K562 (cell line): ENCODE results near the gene TRNAU1AP. TPM values are rescaled to one million over a fixed set of nuclear protein-coding genes. Genes with fewer than 3 reads are reported as not detected.

ENCODE experiments used
- ATAC-seq: fragments of 200-7000 bp; cut with Tn5 transposase; 3 replicates; pipeline ENCODE4 v1.9.1; 2020; ENCODE audit warnings: moderate library complexity
- BruUV-seq: library from RNA; stranded (reverse); fragments of 400-500 nt; replicated peaks from 2 replicates; lab custom pipeline; 2021; lab: Mats Ljungman, UMichigan
- CTCF ChIA-PET: fragments of 300-600 bp; formaldehyde crosslinking; extraction: SDS; loops from one replicate; lab custom pipeline; 2021; ENCODE audit warnings: low intra/inter-chr PET ratio; lab: Yijun Ruan, JAX
- POLR2A ChIA-PET: fragments of 300-600, 350-650 bp; sonication (Branson Sonifier 250); formaldehyde crosslinking; extraction: SDS; loops from one replicate; lab custom pipeline; 2021; ENCODE audit warnings: antibody characterized with exemption, inconsistent platforms; lab: Yijun Ruan, JAX
- DNase-seq, 4 experiments: peaks; one replicate each; pipeline versions ENCODE4 v3.0.0 to v3.0.0-alpha.2; 2011 to 2018; ENCODE audit warnings: low spot score in 3 of 4, mixed read lengths in 3 of 4; ENCODE audit errors: extremely low read depth in 1 of 4
- FAIRE-seq: peaks from 2 replicates; lab custom pipeline; 2011; peaks lifted over from hg19 to GRCh38; lab: Jason Lieb, UNC
- H2AFZ ChIP-seq: 2 replicates; pipeline ENCODE4 v1.6.0; 2011; ENCODE audit warnings: low read depth, low read length, control low read depth, inconsistent platforms
- H3K27ac ChIP-seq: fragments of 200-600 bp; 3 replicates; pipeline ENCODE4 v1.8.0; 2011; ENCODE audit warnings: low read depth, mild to moderate bottlenecking, control low read depth, inconsistent platforms, low read length, moderate library complexity, mixed read lengths; ENCODE audit errors: extremely low read depth
- H3K27me3 ChIP-seq, 2 experiments: fragments of 300-600 bp in 1 of 2; 2 replicates in 1 of 2; 3 replicates in 1 of 2; pipeline versions ENCODE4 v1.6.0 to v1.8.0; 2011; ENCODE audit warnings: inconsistent platforms in 2 of 2, low read length in 2 of 2, mild to moderate bottlenecking in 1 of 2, mixed read lengths in 1 of 2, moderate library complexity in 1 of 2; ENCODE audit not compliant: control insufficient read depth in 2 of 2, insufficient read depth in 2 of 2
- H3K36me3 ChIP-seq: fragments of 300-600 bp; 3 replicates; pipeline ENCODE4 v1.8.0; 2011; ENCODE audit warnings: mild to moderate bottlenecking, low read length, inconsistent platforms; ENCODE audit not compliant: control insufficient read depth, insufficient read depth
- H3K4me1 ChIP-seq, 2 experiments: fragments of 200-600 bp in 1 of 2; replicated peaks in 1 of 2; 2 replicates in 1 of 2; 3 replicates in 1 of 2; pipeline versions ENCODE4 v1.5.1 to v1.8.0; 2011; ENCODE audit warnings: inconsistent platforms in 2 of 2, low read length in 2 of 2, mild to moderate bottlenecking in 1 of 2, mixed read lengths in 1 of 2, moderate library complexity in 1 of 2; ENCODE audit not compliant: control insufficient read depth in 2 of 2, insufficient read depth in 2 of 2
- H3K4me2 ChIP-seq: 2 replicates; pipeline ENCODE4 v1.6.1; 2011; ENCODE audit warnings: low read length, control low read depth, inconsistent platforms, mixed read lengths; ENCODE audit not compliant: insufficient read depth
- H3K4me3 ChIP-seq: fragments of 200-600 bp; sonication (generic), shearing (Covaris generic); 2 replicates; pipeline ENCODE4 v1.5.1; 2016; ENCODE audit warnings: control low read depth, inconsistent platforms
- H3K79me2 ChIP-seq: fragments of 200-600 bp; 3 replicates; pipeline ENCODE4 v1.8.0; 2011; ENCODE audit warnings: low read length, inconsistent platforms; ENCODE audit not compliant: control insufficient read depth, insufficient read depth
- H3K9ac ChIP-seq, 2 experiments: 2 replicates each; pipeline versions ENCODE4 v1.6.0 to v1.6.1; 2011; ENCODE audit warnings: low read depth in 2 of 2, low read length in 2 of 2, control low read depth in 1 of 2, inconsistent platforms in 1 of 2, mild to moderate bottlenecking in 1 of 2, mixed read lengths in 1 of 2; ENCODE audit not compliant: insufficient read depth in 1 of 2
- H3K9me1 ChIP-seq: one replicate; pipeline ENCODE4 v1.6.0; 2011; ENCODE audit warnings: inconsistent platforms, mild to moderate bottlenecking, low read length, moderate library complexity; ENCODE audit not compliant: control insufficient read depth, insufficient read depth
- H3K9me3 ChIP-seq: replicated peaks from 2 replicates; pipeline ENCODE4 v1.5.1; 2011; ENCODE audit warnings: low read depth, low read length, inconsistent platforms; ENCODE audit not compliant: control insufficient read depth, insufficient read depth
- H4K20me1 ChIP-seq: replicated peaks from 2 replicates; pipeline ENCODE4 v1.6.1; 2011; ENCODE audit warnings: low read length, inconsistent platforms, mixed read lengths; ENCODE audit not compliant: control insufficient read depth, insufficient read depth
- CBFA2T3 ChIP-seq: fragments of 450-650 bp; IDR thresholded peaks from 2 replicates; pipeline ENCODE4 v1.6.1; 2017
- CHD1 ChIP-seq: fragments of 200-600 bp; sonication (generic); IDR thresholded peaks from one replicate; pipeline ENCODE4 v1.6.1; 2012; ENCODE audit warnings: mild to moderate bottlenecking, moderate library complexity, low read length, inconsistent platforms
- ELK3 ChIP-seq: fragments of 450-650 bp; formaldehyde crosslinking; IDR thresholded peaks from 2 replicates; pipeline ENCODE4 v1.4.0; 2020; ENCODE audit warnings: mild to moderate bottlenecking
- HOMEZ ChIP-seq: fragments of 250-450 bp; sonication (Bioruptor Pico); IDR thresholded peaks from 2 replicates; pipeline ENCODE4 v1.4.0; 2020; ENCODE audit warnings: mild to moderate bottlenecking, moderate library complexity
- ILK ChIP-seq: fragments of 450-650 bp; IDR thresholded peaks from 2 replicates; pipeline ENCODE4 v1.6.1; 2016; ENCODE audit warnings: missing genetic modification characterization, low read depth, mild to moderate bottlenecking, missing compliant biosample characterization, moderate library complexity, borderline replicate concordance
- JUN ChIP-seq, 2 experiments: sonication (generic) in 1 of 2; formaldehyde crosslinking in 1 of 2; IDR thresholded peaks; 2 replicates each; pipeline versions ENCODE4 v1.6.1 to v1.8.0; 2012 to 2022; ENCODE audit warnings: borderline replicate concordance in 2 of 2, mild to moderate bottlenecking in 2 of 2, improper control_type of control experiment in 1 of 2, low read depth in 1 of 2, low read length in 1 of 2, missing genetic modification reagents in 1 of 2
- MEF2D ChIP-seq: conservative IDR thresholded peaks from 2 replicates; pipeline ENCODE4 v1.6.1; 2016; ENCODE audit warnings: low read depth, missing genetic modification characterization, missing compliant biosample characterization
- MTA3 ChIP-seq: fragments of 450-650 bp; formaldehyde crosslinking; IDR thresholded peaks from 2 replicates; pipeline ENCODE4 v1.6.1; 2017; ENCODE audit warnings: mild to moderate bottlenecking, borderline replicate concordance
- NR2C2 ChIP-seq, 2 experiments: fragments of 200-800 bp in 1 of 2; sonication (Bioruptor generic) in 1 of 2; sonication (generic) in 1 of 2; formaldehyde crosslinking in 1 of 2; IDR thresholded peaks; 2 replicates each; pipeline versions ENCODE4 v1.6.1 to v1.8.0; 2016 to 2022; ENCODE audit warnings: mild to moderate bottlenecking in 1 of 2, missing compliant biosample characterization in 1 of 2, missing genetic modification characterization in 1 of 2, missing genetic modification reagents in 1 of 2
- PML ChIP-seq: IDR thresholded peaks from 2 replicates; pipeline ENCODE4 v1.6.1; 2012; ENCODE audit warnings: low read length, inconsistent platforms
- RBM14 ChIP-seq: fragments of 200-400 bp; formaldehyde crosslinking; IDR thresholded peaks from 2 replicates; pipeline ENCODE4 v1.6.1; 2018; ENCODE audit warnings: low read depth, mild to moderate bottlenecking, low read length, moderate library complexity, borderline replicate concordance; ENCODE audit not compliant: insufficient read depth
- STAG1 ChIP-seq: sonication (generic); formaldehyde crosslinking; IDR thresholded peaks from 2 replicates; pipeline ENCODE4 v1.5.0; 2020; ENCODE audit warnings: missing genetic modification reagents, borderline replicate concordance
- TAL1 ChIP-seq: fragments of 450-650 bp; IDR thresholded peaks from 2 replicates; pipeline ENCODE4 v1.6.1; 2016; ENCODE audit warnings: mild to moderate bottlenecking
- ZNF639 ChIP-seq, 2 experiments: fragments of 200-800 bp in 1 of 2; sonication (Bioruptor generic) in 1 of 2; sonication (generic) in 1 of 2; formaldehyde crosslinking in 1 of 2; IDR thresholded peaks in 1 of 2; conservative IDR thresholded peaks in 1 of 2; 2 replicates each; pipeline versions ENCODE4 v1.5.0 to v1.6.1; 2016 to 2020; ENCODE audit warnings: missing compliant biosample characterization in 1 of 2, missing genetic modification characterization in 1 of 2, missing genetic modification reagents in 1 of 2
- ZZZ3 ChIP-seq: fragments of 450-650 bp; IDR thresholded peaks from 2 replicates; pipeline ENCODE4 v1.6.1; 2016; ENCODE audit warnings: antibody characterized with exemption, mild to moderate bottlenecking, moderate library complexity
- WGBS: fragments of 100-300 bp; shearing (Covaris generic); methylation state at CpG from one replicate; pipeline ENCODE4 v1.1.6; 2016; ENCODE audit warnings: low coverage, mixed read lengths; ENCODE audit not compliant: insufficient coverage; ENCODE audit errors: missing lambda C conversion rate; 5-methylcytosine and 5-hydroxymethylcytosine counted together
- in situ Hi-C: fragments of 300-500 bp; cut with MboI; formaldehyde crosslinking; loops from 4 replicates; pipeline ENCODE4 v1.15.0; 2018; ENCODE audit warnings: inconsistent platforms, mixed read lengths
- intact Hi-C: fragments of 100-400 bp; cut with micrococcal nuclease; formaldehyde crosslinking; loops from 2 replicates; pipeline ENCODE4 v1.14.2; 2022
- polyA plus RNA-seq, 8 experiments: library from polyadenylated mRNA; depleted of rRNA in 4 of 8; stranded (reverse) in 5 of 8; unstranded in 3 of 8; fragments of >200 nt; fragmentation: Nextera tagmentation in 2 of 8; fragmentation: Illumina TruSeq in 1 of 8; extraction: Ambion mirVana in 2 of 8; extraction: Trizol in 1 of 8; gene quantifications; 2 replicates each; pipeline versions ENCODE4 v1.2.1 to v1.2.3, GENCODE V29; 2011 to 2014; ENCODE audit warnings: inconsistent platforms in 1 of 8, missing spikeins in 1 of 8
- total RNA-seq, 7 experiments: library from RNA; depleted of rRNA in 6 of 7; stranded (reverse); fragments of >200 nt in 6 of 7; fragmentation: Illumina TruSeq in 2 of 7; extraction: Trizol in 2 of 7; gene quantifications; 2 replicates each; pipeline versions ENCODE4 v1.2.1 to v1.2.3, GENCODE V29; 2011 to 2021; ENCODE audit warnings: low replicate concordance in 1 of 7

TRNAU1AP gene
- total and polyA plus RNA-seq, 9 of the 15 experiments (the other 6 are each of a cell fraction or from before 2014, with no cell fraction given) = 34.9 to 110 (median 46.3) TPM

GRCh38 chr1:28525002-28525642 lies 27.8 kb upstream of the TRNAU1AP start (continued):
- TF ChIP-seq ZNF639 (CRISPR knock-in tag; conservative IDR thresholded peaks at IDR 0.05 in 1 of 2, IDR thresholded peaks at IDR 0.05 in 1 of 2) = peak in 1 of 2 experiments; percentile 68; a peak in 2 of 4 replicates
- TF ChIP-seq NR2C2 (CRISPR knock-in tag; IDR thresholded peaks at IDR 0.05) = peak; percentile 69; the same call in 1 of the 2 replicates
- TF ChIP-seq NR2C2 (tag; IDR thresholded peaks at IDR 0.05) = peak; percentile 90

GRCh38 chr1:28526886-28527285 lies 26.0 kb upstream of the TRNAU1AP start:
- Histone ChIP-seq H3K79me2 (peaks cover 75% of the 10 kb centered on the region), H3K4me2 (no peak overlapping the region), H3K27ac (no peak overlapping the region), H3K9me3 (no peaks in the 10 kb centered on the region), H3K9ac (0 out of 4 replicates have a peak overlapping the region, but pooled peaks of 1 of the 2 experiments have one; percentile 10), H3K4me3 (no peak overlapping the region), H3K4me1 (peaks cover 19 to 24% of the 10 kb centered on the region in 2 experiments), H3K27me3 (no peaks in the 10 kb centered on the region), H2AFZ (no peak overlapping the region), H4K20me1 (peaks cover 44% of the 10 kb centered on the region), H3K36me3 (peaks cover 79% of the 10 kb centered on the region), H3K9me1 (peaks cover 8% of the 10 kb centered on the region)
- intact Hi-C loops = no loop called here
- FAIRE-seq = no peak
- no TSS peak for BruUV-seq
- WGBS = 96% methylated on average over 8 of the region's 9 CpGs
- no peak for ATAC-seq
- ChIA-PET CTCF (no interaction called here), POLR2A (interaction anchor here (0.6 to 6.7 kb wide), 4 partner anchors 11 to 53 kb away, joined by 3 to 73 read pairs (median 6); no protein-coding TSS in a partner anchor)
- in situ Hi-C loops = no loop called here
- DNase-seq = no peak
- TF ChIP-seq MTA3 (no peak), PML (no peak), JUN (IDR thresholded peaks at IDR 0.05; ENCODE audit: borderline replicate concordance, low read depth, low read length) (no peak), JUN (CRISPR knock-in tag; IDR thresholded peaks at IDR 0.05; ENCODE audit: borderline replicate concordance) (no peak), ZZZ3 (no peak), MEF2D (tag) (no peak), RBM14 (no peak), ELK3 (no peak), STAG1 (CRISPR knock-in tag) (no peak), CHD1 (no peak), CBFA2T3 (no peak), HOMEZ (CRISPR knock-in tag) (no peak), ILK (tag) (no peak), TAL1 (no peak)
